IgD-negative memory B cell (primary cell): ENCODE data around the gene SOCS4. TPM values are rescaled to one million over a fixed set of nuclear protein-coding genes. Genes with fewer than 3 reads are reported as not detected.

Experiments used
- H3K27ac Mint-ChIP-seq, 3 donors: one replicate each; pipeline ENCODE4 v1.8.0; 2020 to 2022; ENCODE audit warnings: mild to moderate bottlenecking in 3 of 3, mixed read lengths in 3 of 3, moderate library complexity in 1 of 3
- H3K27me3 Mint-ChIP-seq: one replicate; pipeline ENCODE4 v1.8.0; 2021; ENCODE audit warnings: mixed read lengths
- H3K36me3 Mint-ChIP-seq: one replicate; pipeline ENCODE4 v1.8.0; 2020; ENCODE audit warnings: mild to moderate bottlenecking, mixed read lengths
- H3K4me1 Mint-ChIP-seq, 3 donors: one replicate each; pipeline ENCODE4 v1.8.0; 2020 to 2022; ENCODE audit warnings: mixed read lengths in 3 of 3, mild to moderate bottlenecking in 1 of 3
- H3K4me3 Mint-ChIP-seq, 4 donors: one replicate each; pipeline ENCODE4 v1.8.0; 2020 to 2022; ENCODE audit warnings: mild to moderate bottlenecking in 4 of 4, mixed read lengths in 4 of 4, moderate library complexity in 3 of 4
- H3K9me3 Mint-ChIP-seq, 3 donors: one replicate each; pipeline ENCODE4 v1.8.0; 2020 to 2021; ENCODE audit warnings: mixed read lengths in 3 of 3, mild to moderate bottlenecking in 1 of 3
- polyA plus RNA-seq: library from polyadenylated mRNA; unstranded; fragments of 300-500 nt; fragmentation: Illumina TruSeq; gene quantifications from one replicate; pipeline ENCODE4 v1.2.3, GENCODE V29; 2021

Gene SOCS4
- polyA plus RNA-seq, 1 donor from 2014 or later, result 2.2 TPM

DNA sequence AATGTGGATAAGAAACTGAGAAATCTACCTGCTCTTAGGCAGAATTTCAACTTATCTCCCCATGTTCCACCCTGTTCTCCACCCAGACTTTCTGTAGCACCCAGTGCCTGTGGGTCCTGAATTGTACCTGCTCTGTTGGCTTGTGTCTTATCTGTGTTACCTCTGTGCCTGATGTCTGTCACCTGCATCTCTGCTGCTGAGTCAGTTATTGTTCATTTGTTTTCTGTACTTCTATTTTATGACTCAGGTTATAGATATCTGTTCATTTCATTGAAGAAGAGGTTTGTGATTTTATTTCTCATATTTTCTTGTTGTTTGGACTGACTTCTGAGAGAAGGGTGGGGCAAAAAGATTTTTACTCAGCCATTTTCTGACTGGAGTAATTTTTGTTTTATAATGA is 11.7 kb downstream of the SOCS4 start:
- Mint-ChIP-seq H3K27ac (no peak overlapping the region), H3K4me3 (no peak overlapping the region), H3K27me3 (no peaks in the 10 kb centered on the region)

DNA sequence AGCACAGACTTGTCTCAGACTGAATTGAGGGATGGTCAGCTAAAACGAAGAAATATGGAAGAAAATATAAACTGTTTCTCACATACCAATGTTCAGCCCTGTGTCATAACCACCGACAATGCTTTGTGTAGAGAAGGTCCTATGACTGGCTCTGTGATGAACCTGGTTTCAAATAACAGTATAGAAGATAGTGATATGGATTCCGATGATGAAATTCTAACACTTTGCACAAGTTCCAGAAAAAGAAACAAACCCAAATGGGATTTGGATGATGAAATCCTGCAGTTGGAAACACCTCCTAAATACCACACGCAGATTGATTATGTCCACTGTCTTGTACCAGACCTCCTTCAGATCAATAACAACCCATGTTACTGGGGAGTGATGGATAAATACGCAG is 16.5 kb downstream of the SOCS4 start:
- Mint-ChIP-seq H3K36me3 (no peaks in the 10 kb centered on the region), H3K9me3 (no peaks in the 10 kb centered on the region), H3K4me3 (no peak overlapping the region), H3K4me1 (peaks cover 0 to 4% (median 0%) of the 10 kb centered on the region in 3 donors), H3K27me3 (no peaks in the 10 kb centered on the region), H3K27ac (no peak overlapping the region)

More for the DNA sequence above, 11.7 kb downstream of the SOCS4 start:
- Mint-ChIP-seq H3K4me1 (peaks cover 0 to 4% (median 0%) of the 10 kb centered on the region in 3 donors), H3K36me3 (peaks cover 11% of the 10 kb centered on the region), H3K9me3 (no peaks in the 10 kb centered on the region)

DNA sequence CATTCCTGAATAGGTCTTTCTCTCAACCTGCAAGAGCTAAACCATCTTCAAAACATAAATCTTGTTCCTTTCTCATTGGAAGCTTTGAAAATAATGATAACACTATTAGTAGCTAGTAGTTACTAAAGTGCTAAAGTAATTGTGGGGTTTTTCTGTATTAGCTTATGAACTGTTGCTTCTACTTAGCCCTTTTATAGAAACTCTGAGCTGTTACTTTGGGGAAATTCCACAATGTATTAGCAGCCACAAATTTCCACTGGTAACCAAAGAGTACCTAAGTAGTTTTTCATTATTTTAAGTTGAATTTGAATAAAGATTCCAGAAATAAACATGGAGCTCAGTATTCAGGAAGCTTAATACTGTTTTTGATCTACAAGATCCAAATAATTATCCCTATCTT is 18.1 kb downstream of the SOCS4 start:
- H3K36me3 Mint-ChIP-seq, result no peaks in the 10 kb centered on the region
- H3K4me1 Mint-ChIP-seq, result no peaks in the 10 kb centered on the region
- H3K9me3 Mint-ChIP-seq, result no peaks in the 10 kb centered on the region
- H3K27me3 Mint-ChIP-seq, result no peaks in the 10 kb centered on the region
- no peak overlapping the region for H3K27ac Mint-ChIP-seq
- no peak overlapping the region for H3K4me3 Mint-ChIP-seq

DNA sequence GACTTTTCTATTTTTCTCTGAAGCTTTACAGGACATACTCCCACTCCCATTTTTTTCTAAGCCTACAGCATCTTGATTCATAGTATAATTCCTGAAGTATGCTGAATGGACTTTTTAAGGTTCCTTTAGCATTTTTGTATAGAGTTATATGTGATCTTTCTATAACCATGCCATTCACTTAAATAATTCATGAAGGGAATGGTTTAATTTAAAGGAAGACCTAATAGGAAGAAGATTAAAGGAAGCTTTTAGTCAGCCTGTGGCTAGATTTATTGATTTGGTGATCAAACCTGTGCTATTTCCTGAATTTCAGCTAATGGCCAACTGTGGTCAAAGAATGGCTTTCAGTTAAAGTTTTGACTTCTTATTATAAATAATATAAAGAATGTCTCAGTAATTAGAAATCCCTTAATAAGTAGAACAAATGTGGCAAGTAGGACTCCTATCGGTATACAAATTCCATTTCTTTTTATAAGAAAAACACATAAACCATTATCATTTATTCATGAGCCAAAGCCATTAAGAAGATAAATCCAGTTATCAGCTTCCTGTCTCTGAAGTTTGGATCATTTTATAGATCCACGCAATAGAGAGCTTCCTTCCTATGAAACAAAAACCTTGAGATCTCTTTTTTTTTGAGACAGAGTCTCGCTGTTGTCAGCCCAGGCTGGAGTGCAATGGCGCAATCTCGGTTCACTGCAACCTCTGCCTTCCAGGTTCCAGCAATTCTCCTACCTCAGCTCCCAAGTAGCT is 20.4 kb downstream of the SOCS4 start:
- Mint-ChIP-seq H3K9me3 (no peaks in the 10 kb centered on the region), H3K4me3 (peak overlapping the region in 1 of 4 donors; percentile 16)

DNA sequence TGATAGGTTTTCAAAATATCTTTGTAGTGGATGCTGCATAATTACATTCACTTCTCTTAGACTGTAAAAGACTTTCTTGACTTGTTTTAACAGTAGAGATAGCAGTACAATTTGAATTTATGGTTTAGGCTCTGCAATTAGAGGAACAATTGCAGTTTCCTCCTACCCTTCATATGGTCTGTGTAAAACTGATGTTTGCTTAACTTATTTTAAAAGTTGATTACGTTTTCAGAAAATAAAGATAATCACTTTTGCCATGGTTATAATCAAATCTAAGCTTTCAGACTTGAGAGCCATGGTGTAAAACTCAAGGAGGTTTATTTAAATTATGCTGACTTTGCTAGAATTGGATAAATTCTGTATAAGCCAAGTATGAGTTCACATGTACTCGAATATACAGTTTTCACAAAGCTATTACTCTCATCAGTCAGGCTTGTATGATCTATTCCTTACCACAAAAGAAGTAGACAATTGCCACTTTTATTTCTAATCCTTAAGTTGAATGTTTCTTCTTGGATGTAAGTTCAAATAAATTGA is 21.9 kb downstream of the SOCS4 start:
- no peaks in the 10 kb centered on the region for H3K27me3 Mint-ChIP-seq
- H3K36me3 Mint-ChIP-seq, result no peaks in the 10 kb centered on the region
- H3K9me3 Mint-ChIP-seq, result no peaks in the 10 kb centered on the region
- peak overlapping the region in 1 of 3 donors; percentile 25 for H3K27ac Mint-ChIP-seq
- peak overlapping the region in 1 of 4 donors; percentile 43 for H3K4me3 Mint-ChIP-seq
- peaks cover 8 to 27% (median 21%) of the 10 kb centered on the region in 3 donors for H3K4me1 Mint-ChIP-seq

More for the DNA sequence above, 20.4 kb downstream of the SOCS4 start:
- peaks cover 2 to 12% (median 9%) of the 10 kb centered on the region in 3 donors for H3K4me1 Mint-ChIP-seq
- no peaks in the 10 kb centered on the region for H3K27me3 Mint-ChIP-seq
- no peaks in the 10 kb centered on the region for H3K36me3 Mint-ChIP-seq
- no peak overlapping the region for H3K27ac Mint-ChIP-seq

DNA sequence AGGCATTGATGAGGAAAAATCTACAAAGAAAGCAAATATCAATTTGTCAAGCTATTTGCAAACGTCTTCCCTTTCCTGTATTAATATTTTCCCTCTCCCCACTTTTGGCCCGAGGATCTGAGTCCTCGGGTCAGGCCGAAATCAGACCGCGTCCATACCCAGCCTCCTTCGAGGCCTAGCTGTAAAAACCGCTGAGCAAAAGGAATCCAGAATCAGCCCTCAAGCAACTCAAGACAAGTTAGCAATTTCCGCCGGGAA is 24.1 kb downstream of the SOCS4 start:
- Mint-ChIP-seq H3K4me1 (peaks cover 17 to 38% (median 26%) of the 10 kb centered on the region in 3 donors), H3K27me3 (no peaks in the 10 kb centered on the region), H3K36me3 (peaks cover 4% of the 10 kb centered on the region), H3K27ac (peak overlapping the region; percentile 99 to 100 (median 99)), H3K9me3 (no peaks in the 10 kb centered on the region), H3K4me3 (peak overlapping the region; percentile 90 to 99 (median 96))

DNA sequence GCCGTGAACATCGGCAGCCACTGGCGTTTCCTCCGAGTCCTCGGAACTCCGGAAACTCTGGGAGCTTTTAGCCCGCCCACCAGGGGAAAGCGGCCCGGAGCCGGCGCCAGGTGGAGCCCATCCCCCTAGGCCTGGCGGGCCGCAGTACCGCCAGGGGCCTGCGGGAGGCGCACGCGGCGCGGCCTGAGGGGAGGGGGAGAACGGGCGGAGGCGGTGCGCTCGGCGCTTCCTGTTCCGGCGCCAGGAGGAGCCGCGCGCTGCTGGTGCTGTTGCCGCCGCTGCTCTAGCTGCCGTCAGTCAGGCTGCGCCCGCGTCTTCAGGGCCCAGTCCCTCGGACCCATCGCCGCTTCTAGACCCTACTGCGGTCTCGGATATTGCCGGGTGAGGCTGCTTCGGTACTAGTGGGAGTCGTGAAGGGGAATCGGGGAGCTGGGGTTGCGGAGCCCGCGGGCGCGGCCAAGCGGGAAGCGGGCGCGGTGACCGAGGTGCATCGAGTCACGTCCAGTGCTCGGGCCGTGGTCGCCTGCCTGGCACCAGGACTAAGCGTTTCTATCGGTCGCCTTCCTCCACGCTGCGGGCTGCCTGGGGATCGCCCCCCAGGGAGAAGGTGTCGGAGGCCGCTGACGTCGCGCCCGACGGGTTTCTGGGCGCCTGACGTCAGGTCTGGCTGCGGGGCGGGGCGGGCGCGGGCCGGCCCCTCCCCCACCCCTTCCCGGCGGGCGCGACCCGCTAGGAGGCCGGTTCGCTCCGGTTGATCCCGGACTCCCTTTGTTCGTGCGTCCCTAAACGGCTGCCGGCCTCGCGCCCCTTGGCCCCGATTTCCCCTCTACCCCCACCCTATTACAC is 24.6 kb downstream of the SOCS4 start, which contains the start of gene MAPK1IP1L:
MAPK1IP1L (plus strand) TSS at position 225 of the 846 bp plus-strand sequence. CDS start 10,037 bp downstream, outside the sequence.
- H3K4me1 Mint-ChIP-seq, result peaks cover 17 to 39% (median 27%) of the 10 kb centered on the region in 3 donors
- peak within 1 kb of the TSS; percentile 90 to 99 (median 96) for H3K4me3 Mint-ChIP-seq
- H3K36me3 Mint-ChIP-seq, result peaks cover 6% of the 10 kb centered on the region
- no peaks in the 10 kb centered on the region for H3K9me3 Mint-ChIP-seq
- no peaks in the 10 kb centered on the region for H3K27me3 Mint-ChIP-seq
- peak within 1 kb of the TSS; percentile 99 to 100 (median 99) for H3K27ac Mint-ChIP-seq

DNA sequence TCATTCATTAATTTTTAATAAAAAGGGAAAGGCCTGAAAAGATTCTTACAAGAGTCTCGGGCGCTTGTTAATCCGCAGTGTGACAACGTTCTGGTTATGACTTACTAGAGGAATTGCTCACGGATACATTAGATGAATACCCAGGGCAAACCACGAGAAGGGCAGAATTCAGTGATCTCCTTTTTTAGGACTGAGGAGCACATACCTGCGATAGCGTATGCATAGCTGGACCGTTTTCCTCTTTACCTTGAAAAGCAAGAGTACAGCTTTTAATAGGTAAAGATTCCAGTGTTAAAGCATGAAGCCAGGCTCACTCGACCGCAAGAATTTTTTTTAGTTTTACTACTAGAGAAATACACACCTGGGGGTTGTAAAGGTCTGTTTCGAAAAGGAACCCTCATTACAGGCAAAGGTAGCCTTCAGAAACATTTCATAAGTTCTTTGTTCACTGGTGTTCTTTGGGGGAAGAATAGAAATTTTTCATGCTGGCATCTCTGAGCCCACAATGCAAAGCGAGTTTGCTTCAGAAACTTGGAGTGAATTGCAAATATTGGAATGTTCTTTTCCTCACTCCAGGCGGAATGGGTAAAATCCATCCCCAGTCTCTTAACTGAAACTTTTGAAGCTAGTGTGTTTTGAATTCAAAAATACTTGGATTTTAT is 25.4 kb downstream of the SOCS4 start:
- Mint-ChIP-seq H3K4me3 (peak overlapping the region; percentile 90 to 99 (median 96)), H3K9me3 (no peaks in the 10 kb centered on the region), H3K36me3 (peaks cover 7% of the 10 kb centered on the region), H3K4me1 (peaks cover 19 to 42% (median 28%) of the 10 kb centered on the region in 3 donors), H3K27me3 (no peaks in the 10 kb centered on the region), H3K27ac (peak overlapping the region; percentile 99 to 100 (median 99))

DNA sequence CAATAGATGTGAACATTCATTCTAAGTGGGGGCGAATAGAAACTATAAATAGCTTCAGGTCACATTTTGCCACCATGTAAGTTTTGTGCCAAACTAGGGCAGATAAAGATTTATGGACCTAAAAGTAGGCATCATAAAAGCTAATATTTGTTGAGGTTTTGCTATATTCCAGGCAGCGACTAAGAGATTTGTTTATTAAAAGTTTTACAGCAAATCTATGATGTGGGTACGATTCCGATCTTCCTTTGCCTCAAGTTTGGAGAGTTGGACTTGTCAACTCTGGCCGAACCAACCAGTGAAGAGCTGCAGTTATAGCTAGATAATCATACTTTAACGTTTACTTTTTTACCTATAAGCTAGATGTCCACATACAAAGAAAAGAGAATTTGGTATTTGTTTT is 26.0 kb downstream of the SOCS4 start:
- Mint-ChIP-seq H3K27ac (peak overlapping the region; percentile 99 to 100 (median 99)), H3K4me1 (peaks cover 23 to 43% (median 28%) of the 10 kb centered on the region in 3 donors), H3K4me3 (peak overlapping the region; percentile 90 to 99 (median 96)), H3K27me3 (no peaks in the 10 kb centered on the region), H3K36me3 (peaks cover 7% of the 10 kb centered on the region), H3K9me3 (no peaks in the 10 kb centered on the region)

DNA sequence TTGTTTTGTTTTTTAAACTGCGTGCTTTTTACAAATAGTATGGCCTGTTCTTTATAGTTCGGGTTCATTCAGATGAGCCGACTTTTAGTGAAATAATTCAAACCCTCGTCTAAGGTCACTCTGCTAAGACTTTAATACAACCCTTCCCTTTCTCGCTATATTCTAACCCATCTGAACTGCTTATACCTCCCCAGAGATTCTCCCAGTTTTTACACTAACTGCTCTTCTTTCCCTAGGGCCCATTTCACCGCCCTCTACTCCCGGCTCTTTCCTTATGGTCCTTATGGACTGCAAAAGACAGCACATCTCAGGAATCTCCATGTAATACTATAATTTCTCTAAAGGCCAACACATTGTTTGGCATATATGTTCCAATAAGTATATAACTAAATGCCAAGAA is 26.5 kb downstream of the SOCS4 start:
- H3K27ac Mint-ChIP-seq, result peak overlapping the region in 2 of 3 donors; percentile 83 to 100
- H3K4me1 Mint-ChIP-seq, result peaks cover 26 to 48% (median 31%) of the 10 kb centered on the region in 3 donors
- H3K36me3 Mint-ChIP-seq, result peaks cover 10% of the 10 kb centered on the region
- no peaks in the 10 kb centered on the region for H3K27me3 Mint-ChIP-seq
- no peaks in the 10 kb centered on the region for H3K9me3 Mint-ChIP-seq
- H3K4me3 Mint-ChIP-seq, result peak overlapping the region; percentile 28 to 99 (median 81)

DNA sequence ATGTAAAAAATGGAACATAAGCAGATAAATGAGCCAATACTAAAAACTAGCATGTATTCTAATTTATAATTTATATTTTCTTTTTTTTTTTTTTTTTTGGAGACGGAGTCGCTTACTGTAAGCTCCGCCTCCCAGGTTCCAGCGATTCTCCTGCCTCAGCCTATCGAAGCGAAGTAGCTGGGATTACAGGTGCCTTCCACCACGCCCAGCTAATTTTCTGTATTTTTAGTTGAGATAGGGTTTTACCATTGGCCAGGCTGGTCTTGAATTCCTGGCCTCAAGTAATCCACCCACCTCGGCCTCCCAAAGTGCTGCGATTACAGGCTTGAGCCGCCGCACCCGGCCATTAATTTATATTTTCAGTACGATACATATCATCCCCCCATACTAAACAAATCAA is 27.1 kb downstream of the SOCS4 start:
- Mint-ChIP-seq H3K4me1 (peaks cover 26 to 48% (median 31%) of the 10 kb centered on the region in 3 donors), H3K27me3 (no peaks in the 10 kb centered on the region), H3K36me3 (peaks cover 10% of the 10 kb centered on the region), H3K4me3 (peak overlapping the region in 2 of 4 donors; percentile 45 to 81), H3K27ac (peak overlapping the region in 2 of 3 donors; percentile 24 to 100), H3K9me3 (no peaks in the 10 kb centered on the region)

DNA sequence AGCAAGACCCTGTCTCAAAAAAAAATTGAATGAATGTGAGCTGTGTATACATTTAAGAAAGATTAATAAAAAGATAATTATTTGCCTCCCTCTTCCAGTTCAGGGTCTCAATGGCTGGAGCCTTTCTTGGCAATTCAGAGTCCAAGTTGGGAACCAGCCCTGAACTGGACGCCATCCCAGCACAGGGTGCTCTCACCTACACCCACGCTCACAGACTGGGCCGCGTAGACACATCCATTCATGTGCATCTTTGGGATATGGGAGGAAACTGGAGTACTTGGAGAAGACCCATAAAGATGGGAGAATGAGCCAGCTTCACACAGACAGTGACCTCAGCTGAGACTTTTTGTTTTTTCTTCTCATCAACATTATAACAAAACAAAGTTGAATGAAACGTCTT is 30.9 kb downstream of the SOCS4 start:
- H3K9me3 Mint-ChIP-seq, result no peaks in the 10 kb centered on the region
- H3K4me1 Mint-ChIP-seq, result peaks cover 25 to 44% (median 27%) of the 10 kb centered on the region in 3 donors
- H3K27ac Mint-ChIP-seq, result peak overlapping the region in 2 of 3 donors; percentile 59 to 83
- no peaks in the 10 kb centered on the region for H3K27me3 Mint-ChIP-seq
- peaks cover 10% of the 10 kb centered on the region for H3K36me3 Mint-ChIP-seq
- H3K4me3 Mint-ChIP-seq, result peak overlapping the region in 1 of 4 donors; percentile 53

DNA sequence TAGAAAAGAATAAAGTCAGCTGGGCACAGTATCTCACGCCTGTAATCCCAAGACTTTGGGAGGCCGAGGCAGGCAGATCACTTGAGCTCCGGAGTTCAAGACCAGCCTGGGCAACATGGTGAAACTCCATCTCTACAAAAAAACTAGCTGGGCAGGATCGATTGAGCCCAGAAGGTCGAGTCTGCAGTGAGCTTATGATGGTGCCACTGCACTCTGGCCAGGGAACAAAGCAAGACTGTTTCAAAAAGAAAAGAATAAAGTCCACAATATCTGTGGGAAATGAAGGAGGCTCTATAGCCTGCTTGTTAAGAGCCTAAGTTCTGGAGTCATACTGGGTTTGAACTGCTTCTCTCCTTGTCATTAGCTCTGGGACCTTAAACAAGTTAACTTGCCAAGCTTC is 32.3 kb downstream of the SOCS4 start:
- Mint-ChIP-seq H3K27me3 (no peaks in the 10 kb centered on the region), H3K4me3 (peak overlapping the region in 1 of 4 donors; percentile 4), H3K27ac (peak overlapping the region; percentile 63 to 70 (median 70)), H3K4me1 (peaks cover 21 to 35% (median 21%) of the 10 kb centered on the region in 3 donors), H3K36me3 (peaks cover 9% of the 10 kb centered on the region), H3K9me3 (no peaks in the 10 kb centered on the region)

DNA sequence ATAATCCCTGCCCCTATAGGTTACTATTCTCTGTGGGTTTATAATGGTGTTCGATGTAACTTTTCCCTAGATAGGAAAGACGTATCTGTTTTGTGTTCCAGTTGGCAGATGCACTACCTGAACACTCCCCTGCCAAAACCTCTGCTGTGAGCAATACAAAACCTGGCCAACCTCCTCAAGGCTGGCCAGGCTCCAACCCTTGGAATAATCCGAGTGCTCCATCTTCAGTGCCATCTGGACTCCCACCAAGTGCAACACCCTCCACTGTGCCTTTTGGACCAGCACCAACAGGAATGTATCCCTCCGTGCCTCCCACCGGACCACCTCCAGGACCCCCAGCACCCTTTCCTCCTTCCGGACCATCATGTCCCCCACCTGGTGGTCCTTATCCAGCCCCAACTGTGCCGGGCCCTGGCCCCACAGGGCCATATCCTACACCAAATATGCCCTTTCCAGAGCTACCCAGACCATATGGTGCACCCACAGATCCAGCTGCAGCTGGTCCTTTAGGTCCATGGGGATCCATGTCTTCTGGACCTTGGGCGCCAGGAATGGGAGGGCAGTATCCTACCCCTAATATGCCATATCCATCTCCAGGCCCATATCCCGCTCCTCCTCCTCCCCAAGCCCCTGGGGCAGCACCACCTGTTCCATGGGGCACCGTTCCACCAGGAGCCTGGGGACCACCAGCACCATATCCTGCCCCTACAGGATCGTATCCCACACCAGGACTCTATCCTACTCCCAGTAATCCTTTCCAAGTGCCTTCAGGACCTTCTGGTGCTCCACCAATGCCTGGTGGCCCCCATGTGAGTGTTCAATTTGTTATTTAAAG is 35.7 kb downstream of the SOCS4 start:
- peaks cover 18 to 29% (median 21%) of the 10 kb centered on the region in 3 donors for H3K4me1 Mint-ChIP-seq
- no peaks in the 10 kb centered on the region for H3K9me3 Mint-ChIP-seq
- peaks cover 3% of the 10 kb centered on the region for H3K36me3 Mint-ChIP-seq
- H3K27ac Mint-ChIP-seq, result peak overlapping the region in 1 of 3 donors; percentile 41
- no peaks in the 10 kb centered on the region for H3K27me3 Mint-ChIP-seq
- no peak overlapping the region for H3K4me3 Mint-ChIP-seq
